GM18861 (cell line): ENCODE data around the gene TBX1.
"Not testable (repeated sequence)": the region's sequence is repeated elsewhere in the genome, so short reads cannot be mapped to it uniquely, and the experiment has no call there.

ENCODE experiments used
- ATAC-seq: cut with Tn5 transposase; IDR thresholded peaks from one replicate; pipeline ENCODE4 v1.9.1; 2021; ENCODE audit not compliant: unreplicated experiment

Gene TBX1

DNA sequence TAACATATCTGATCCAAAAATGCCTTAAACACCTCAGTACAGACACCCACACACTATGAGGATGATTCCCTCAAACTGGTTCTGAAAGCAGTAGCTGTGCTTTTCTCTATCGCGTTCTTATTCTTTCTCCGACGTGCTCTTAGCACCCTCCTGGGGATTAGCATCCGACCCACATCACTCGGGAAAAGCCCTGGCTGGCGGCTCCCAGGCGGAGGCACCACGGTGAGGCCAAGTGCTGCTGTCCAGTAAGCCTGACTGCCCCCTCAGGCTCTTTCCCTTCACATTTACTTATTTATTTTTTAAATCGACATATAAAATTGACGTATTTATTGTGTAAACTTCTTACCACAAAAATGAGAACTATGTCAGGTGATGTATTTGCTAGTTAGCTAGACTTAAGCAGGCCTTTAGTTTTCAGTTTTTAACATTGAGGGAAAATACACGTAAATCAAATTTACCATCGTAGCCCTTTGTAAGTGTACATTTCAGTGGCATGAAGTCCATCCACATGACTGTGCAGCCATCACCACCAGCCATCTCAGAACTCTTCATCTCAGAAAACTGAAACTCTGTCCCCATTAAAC, 19.2 kb downstream of the TBX1 start:
- no peak for ATAC-seq

DNA sequence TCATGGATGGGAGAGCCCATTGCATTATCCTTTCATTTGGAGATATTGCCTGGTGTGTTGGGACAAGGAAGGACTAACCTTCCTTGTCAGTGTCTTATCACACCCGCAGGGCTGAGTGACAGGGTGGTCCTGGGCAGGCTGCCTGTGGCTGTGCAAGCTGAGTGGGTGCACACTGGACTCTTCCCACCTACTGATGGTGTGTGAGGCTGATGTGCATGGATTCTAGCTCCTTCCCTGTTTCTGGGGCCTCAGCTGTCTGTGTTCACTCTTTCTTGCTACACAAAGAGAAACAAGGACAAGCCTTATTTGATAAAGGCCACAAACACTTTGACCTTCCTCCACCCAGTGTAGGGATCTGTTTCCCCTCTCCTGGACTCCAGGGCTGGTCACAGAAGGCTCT, 22.0 kb downstream of the TBX1 start:
- no peak for ATAC-seq

DNA sequence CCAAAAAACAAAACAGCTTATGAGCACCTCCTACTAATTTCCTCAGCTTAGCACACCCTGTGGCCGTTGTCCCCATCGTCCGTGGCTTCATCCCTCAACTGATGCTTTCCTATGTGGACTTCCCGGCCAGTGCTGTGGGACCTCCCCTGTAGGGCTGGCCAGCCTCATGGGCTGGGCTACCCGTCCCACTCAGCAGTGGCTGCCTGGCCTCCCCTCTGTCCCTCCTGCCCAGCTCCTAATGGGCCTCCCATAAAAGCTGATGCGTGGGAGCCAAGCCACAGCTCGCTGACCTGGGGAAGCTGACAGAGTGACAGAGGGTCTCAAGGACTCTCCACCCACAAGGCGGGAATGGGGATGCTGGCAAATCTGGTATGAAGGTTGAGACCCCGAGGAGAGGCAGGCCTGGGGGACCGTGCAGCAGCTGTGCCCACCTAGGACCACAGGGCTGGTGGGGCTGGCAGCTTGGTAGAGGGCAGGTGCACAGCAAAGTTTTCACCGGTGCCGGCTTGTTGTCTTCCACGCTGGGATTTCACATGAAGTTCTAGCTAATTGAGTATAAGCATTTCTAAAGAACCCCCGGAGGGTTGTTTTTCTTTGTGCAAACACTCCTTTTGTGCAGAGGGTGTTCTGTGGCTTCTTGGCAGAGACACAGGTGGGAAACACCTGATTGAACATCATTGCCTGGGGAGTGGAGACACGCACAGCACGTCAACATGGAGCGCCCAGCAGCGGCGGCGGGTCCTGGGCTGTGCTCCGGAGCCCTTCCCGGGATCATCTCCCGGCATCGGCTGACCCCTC, 23.2 kb downstream of the TBX1 start:
- ATAC-seq: no peak

DNA sequence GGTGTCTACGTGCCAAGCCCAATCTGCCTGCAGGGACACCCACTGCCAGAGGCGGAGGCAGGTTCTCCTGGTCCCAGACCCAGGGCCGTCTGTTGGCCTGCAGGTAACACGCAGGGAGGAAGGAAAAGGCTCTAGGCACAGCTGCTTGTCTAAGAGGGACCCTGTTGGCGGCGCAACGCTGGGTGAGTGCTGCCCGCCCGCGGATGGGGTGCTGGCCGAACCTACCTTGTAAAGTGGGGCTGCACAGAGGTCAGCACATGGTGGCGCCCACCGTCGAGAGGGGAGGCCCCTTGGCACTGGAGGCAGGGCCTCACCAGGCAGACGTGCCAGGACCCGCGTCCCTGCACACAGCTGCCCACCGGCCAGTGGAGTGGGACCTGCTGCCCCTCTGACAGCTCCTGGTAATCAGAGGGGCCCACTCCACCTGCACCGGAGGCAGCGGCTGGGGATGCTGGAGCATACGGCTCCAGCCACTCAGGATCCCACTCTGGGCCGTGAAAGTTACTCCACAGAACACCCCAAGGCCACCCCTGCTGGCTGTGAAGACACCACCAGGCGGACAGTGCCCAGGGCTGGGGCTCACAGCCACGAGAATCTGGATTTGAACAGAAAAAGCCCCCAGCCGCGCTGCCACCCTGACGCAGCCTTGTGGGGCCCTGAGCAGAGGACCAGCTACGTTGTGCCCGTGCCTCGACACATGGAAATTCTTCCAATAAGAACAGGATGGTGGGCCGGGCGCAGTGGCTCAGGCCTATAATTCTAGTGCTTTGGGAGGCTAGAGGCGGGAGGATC, 24.0 kb downstream of the TBX1 start:
- no peak for ATAC-seq

DNA sequence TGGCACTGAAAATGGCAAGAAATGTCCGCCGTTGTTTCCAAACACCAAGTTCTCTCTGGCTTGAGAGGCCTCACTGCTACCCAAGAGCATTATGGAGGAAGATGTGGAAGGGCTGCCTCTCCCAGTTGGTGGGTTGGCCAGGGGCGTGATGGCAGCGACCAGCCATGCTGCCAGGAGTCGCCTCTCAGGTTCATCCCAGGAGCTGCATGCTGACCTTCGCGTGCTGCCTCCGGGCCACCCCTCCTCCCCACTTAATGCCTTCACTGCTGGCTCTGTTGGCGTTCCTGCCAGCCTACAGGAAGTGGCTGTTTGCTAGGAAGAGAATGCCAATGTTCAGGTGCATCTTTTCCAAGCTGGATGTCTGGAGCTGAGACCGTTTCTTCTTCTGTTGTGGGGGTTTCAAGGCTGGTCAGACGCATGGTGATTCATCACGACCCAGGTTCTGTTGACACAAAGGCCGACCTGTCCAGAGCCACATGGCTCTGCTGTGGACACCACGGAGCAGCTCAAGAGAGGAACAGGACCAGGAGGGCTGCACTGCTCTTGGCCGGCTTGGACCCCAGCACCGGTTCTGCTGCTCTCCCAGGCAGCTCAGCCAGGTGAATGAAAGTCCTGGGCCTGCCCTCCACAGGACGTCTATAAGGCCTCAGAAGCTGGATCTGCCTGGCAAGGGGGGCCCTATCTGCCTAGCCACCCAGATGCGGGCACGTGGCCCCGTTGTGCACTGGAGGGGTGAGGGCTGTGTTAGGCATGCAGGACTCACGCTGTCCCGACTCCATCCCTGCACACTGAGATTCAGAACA, 25.1 kb downstream of the TBX1 start:
- no peak for ATAC-seq

DNA sequence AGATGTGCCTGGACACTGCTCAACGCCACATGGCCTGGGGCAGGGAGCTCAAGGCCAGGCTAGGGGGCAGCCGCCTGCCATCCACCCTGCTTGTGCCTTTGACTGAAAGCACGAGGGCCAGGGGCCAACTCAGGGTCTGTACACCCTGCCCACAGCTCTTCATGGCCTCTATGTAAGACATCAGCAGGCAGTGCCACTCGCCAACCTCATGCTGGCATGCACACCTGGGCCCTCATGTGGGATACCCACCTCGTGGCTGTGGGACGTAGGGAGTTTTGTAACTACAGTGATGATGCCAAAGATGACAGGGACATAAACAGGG, 25.6 kb downstream of the TBX1 start:
- ATAC-seq: no peak

DNA sequence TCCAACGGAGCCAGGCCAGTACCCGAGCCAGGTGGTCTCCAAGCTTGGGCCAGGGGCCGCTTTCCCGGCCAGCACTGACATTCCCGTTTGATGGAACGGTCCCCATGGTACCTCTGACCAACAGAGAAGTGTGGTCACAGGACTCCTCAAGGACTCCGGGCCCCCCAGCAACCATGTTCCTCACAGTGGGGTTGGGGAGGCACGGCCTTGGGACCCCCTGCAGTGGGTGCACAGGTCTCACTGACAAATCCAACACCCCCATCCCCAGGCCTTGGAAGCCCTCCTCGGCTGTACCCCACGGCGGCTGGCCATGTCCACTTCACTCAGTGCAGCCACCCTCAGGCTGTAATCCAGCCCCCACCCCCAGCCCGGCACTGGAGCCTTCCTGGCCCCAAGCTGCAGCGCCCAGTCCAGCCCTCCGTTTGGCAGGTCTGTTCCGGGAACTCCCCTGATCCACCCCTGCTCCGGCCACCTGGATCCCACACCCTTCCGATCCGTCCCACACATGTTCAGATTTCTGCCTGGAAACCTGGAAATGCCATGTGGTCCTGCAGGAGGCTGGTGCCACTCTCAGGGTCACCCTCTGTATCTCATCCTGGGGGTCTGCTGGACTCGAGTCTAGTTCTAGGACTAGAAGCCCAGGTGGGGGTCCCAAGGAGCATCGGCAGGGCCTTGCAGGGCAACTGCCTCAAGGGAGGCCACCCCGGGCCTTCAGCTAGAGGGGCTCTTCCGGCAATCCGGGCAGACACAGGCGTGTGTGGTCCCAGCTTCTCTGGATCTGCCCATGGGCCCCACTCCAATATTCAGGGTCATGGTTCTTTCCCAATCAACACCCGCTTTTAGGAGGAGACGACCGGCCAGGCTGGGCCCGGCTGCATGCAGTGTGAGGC, 26.6 kb downstream of the TBX1 start:
- ATAC-seq: no peak

DNA sequence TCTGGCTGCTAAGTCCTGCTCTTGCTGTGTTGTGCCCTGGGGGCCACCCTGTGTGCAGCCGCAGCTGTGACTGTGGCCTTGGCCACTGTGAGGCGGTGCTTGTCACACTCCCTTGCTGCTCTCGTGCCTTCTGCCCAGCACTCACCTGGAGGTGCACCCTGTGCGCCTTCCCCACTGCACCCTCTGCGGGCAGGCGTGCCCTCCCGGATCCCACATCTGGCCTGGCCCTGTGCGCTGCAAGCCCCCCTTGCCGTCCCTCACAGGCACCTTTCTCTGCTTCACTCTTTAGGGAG, 27.2 kb downstream of the TBX1 start:
- ATAC-seq: no peak

DNA sequence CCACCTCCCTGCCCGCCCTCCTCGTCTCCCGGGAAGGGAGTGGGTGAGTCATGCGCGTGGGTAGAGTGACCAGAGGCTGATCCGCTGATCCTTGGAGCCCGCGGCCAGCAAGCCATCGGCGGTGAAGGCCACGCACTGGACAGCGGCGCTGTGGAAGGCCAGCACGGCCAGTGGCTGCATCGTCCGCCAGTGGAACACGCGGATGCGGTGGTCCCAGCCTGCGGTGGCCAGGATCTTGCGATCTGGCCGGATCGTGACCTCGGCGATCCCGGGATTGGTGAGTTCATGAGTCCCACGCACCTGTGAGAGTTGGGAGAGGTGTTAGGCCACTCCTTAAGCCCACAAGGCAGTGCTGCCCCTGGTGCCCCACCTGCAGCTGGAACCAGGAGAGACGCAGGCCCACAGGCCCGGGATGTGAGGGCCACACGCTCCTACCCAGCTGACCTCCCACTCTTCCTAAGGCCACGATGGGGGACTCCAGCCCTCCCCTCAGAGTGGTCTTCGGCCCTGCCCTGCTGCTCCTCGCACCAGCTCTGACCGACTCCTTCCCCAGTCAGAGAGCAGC, 28.2 kb downstream of the TBX1 start:
- no peak for ATAC-seq

DNA sequence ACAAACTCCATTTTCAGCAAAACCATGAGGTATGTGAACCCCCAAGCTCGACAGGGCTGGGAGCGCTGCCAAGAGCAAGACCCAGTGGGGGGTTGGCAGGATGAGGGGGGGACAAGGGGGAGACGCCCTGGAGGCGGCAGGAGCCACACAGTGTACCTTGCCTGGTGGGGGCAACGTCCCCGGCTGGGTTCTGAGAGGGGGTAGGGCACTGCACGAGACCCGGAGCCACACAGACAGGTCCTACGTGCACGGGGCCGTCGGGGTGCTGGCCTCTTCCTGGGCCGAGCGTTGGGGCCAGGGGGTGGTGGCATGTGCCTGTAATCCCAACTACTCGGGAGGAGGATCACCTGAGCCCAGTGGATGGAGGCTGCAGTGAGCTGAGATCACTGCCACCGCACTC, 28.8 kb downstream of the TBX1 start:
- ATAC-seq: no peak

DNA sequence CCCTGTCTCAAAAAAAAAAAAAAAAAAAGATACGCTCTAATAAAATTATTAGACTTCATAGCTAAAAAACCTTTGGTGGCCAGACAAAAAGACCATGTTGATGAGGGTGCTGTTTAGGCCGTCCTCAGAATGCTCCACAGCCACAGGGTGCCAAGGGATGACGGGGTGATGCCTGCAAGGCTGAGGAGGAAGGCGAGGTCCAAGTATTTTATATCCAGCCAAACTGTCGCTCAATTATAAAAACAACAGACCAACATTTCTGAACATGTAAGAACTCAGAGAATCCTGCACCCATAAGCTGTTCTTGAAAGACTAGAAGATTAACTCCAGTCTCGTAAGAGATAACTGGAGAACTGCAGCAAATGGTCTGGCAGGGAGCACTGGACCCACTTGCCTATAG, 29.2 kb downstream of the TBX1 start:
- no peak for ATAC-seq

DNA sequence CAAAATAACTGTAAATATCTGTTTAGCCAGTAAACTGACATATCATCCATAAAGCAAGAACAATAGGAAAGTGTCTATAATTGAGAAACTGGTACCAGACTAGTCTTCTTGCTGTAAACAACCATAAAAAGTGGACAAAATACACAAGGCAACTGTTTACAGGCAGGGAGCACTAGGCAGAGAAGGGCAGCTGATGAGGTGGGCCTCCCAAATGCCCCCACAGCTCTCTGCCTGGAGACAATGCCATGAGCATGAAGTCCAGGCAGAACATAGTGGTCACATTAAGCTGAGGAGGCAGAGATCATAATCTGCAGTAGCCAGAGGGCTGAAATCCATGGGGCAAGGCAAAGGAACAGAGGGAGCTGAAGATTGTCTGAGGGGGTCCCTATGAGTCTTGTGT, 30.7 kb downstream of the TBX1 start:
- no peak for ATAC-seq

DNA sequence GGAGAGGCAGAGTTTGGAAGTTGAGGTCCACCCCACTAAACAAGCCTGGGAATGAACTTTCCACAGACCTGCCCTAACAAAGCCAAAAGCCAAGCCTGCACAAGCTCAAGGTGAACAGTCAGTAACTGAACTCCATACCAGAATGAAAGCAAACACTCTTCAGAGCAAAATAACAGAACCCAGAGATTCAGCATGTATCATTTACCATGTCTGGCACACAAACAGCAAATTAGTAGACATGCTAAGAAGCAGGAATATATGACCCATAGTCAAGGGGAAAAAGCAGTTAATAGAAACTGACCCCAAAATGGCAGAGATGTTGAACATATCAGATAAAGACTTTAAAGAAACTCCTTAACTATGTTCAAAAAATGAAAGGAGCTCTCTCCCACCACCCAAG, 31.3 kb downstream of the TBX1 start:
- no peak for ATAC-seq

DNA sequence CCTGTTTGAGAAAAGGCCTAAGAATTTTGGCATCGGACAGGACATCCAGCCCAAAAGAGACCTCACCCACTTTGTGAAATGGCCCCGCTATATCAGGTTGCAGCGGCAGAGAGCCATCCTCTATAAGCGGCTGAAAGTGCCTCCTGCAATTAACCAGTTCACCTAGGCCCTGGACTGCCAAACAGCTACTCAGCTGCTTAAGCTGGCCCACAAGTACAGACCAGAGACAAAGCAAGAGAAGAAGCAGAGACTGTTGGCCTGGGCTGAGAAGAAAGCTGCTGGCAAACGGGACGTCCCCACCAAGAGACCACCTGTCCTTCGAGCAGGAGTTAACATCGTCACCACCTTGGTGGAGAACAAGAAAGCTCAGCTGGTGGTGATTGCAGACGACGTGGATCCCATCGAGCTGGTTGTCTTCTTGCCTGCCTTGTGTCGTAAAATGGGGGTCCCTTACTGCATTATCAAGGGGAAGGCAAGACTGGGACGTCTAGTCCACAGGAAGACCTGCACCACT, 31.9 kb downstream of the TBX1 start:
- not testable (repeated sequence) for ATAC-seq

DNA sequence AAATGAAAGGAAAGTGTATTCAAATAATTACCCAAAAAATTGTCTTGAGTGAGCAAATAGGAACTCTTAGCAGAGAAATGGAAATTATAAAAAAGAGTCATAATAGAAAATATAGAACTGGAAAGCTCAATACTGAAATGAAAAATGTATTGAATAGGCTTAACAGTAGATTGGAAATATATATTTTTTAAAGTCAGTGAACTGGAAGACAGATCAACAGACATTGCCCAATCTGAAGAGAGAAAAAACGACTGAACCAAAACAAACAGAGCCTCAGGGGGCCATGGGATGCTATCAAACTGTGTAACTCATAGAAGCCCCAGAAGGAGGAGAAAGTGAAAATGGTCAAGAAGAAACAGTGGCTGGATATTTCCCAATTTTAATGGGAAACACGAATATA, 32.6 kb downstream of the TBX1 start:
- ATAC-seq: no peak

DNA sequence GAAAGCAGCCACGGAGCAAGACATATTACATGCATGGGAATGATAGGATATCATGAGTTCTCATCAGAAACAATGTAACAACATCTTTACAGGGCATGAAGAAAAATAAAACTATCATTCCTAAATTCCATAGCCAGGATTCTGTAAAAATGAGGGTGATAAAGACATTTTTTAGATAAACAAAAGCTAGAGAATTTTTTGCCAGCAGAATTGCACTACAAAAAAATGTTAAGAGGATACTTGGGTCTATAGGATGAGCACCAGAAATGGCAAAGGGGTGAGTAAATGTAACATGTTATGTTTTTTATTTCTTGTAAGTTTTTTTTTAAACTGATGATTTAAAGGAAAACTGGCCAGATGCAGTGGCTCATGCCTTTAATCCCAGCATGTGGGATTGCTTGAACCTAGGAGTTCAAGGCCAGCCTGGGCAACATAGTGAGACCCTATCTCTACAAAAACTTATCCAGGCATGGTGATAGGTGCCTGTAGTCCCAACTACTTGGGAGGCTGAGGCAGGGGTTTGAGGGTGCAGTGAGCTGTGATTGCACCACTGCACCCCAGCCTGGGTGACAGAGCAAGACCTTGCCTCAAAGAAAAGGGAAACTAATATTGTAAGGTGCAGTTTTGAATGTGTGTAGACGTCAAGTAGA, 33.2 kb downstream of the TBX1 start:
- no peak for ATAC-seq

DNA sequence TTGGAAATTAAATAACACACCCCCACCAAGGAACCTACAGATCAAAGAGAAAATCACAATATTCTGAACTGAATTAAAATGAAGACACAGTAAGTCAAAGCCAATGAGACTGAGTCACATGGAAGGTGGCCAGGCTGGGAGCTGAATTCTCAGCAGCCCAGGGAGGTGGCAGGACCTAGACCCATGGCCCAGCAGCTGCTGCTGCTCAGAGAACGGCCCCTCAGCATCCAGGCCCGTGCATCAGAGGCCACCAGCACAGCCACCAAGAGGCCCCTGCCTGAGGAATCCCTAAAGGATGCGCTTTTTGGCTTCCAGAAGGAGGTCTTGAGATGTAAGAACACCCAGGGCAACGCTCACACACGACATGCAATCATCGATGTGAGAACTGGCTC, 35.0 kb downstream of the TBX1 start:
- no peak for ATAC-seq

DNA sequence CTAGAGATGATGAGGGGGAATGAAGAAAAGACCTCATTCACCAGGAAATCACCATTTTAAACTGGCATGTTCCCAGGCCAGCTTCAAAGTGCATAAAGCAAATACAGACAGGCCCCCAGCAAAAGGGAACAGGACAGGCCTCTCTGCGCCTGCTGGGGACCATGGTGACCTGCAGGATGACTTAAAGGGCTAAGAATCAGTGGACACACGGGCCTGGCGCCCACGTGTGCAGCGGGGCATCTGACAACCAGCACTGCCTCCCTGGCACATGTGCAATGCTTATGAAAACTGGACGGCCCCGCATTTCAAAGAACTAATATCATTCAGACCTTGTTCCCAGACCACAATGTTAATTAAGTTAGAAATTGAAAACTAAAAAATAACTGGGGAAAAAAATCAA, 35.6 kb downstream of the TBX1 start:
- no peak for ATAC-seq

DNA sequence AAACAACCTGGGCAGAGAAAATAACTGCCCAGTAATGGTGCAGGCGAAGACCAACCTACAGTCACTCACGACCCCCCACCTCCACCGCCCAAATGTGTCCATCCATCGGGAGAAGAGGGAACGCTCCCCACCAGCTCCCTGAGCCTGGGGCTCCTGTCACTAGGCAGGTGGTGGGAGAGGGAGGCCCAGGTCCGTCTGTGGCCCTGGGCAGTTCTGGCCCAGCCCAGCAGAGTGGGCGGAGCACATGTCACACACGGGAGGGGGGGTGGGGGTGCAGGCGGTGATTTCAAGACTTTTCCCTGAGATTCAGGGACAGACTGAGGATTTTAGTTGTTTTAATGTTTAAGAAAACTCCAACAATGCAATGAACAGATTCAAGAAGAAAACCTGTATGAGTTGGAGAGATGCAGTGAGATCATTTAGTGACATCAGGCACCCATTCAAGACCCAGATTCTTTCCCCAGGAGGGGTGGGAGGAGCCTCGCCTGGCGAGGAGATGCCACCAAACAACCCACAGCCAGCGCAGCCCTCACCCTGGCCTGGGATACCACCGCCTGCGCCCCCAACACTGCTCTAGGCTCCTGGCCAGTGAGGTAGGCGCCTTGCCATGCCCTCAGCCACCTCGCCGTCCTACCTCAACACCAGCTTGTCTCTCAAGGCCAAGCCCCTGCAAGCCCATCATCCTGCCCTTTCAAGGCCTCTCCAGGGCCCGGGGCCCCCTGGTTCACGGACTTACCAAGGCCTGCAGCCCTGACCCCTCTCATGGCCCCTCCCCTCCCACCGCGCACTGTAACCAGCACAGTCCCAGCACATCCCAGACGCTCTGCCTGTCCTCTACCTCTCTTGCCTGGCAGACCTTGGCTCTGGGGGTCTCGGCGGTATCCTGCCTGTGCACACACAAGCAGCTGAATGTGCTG, 36.8 kb downstream of the TBX1 start:
- no peak for ATAC-seq
